ENCODE results near the gene SIDT1.

- TF ChIP-seq CTCF (IDR thresholded peaks at IDR 0.05) (no peak), POLR2A (IDR thresholded peaks at IDR 0.05) (no peak)
Observed at GRCh38 chr3:113660896-113661295, 128.5 kb downstream of the SIDT1 start.
